Adrenal gland (tissue), 12 donors: ENCODE measurements around the gene MAML2. TPM values are rescaled to one million over a fixed set of nuclear protein-coding genes. Genes with fewer than 3 reads are reported as not detected.

Experiments
- DNase-seq, 7 donors: peaks; one replicate each; pipeline ENCODE4 v3.0.0-alpha.2; 2019 to 2020
- H3K27ac ChIP-seq, 5 donors: fragments of 200-600 bp; sonication (generic) in 4 of 5; 1 replicate in 3 of 5; 2 replicates in 2 of 5; pipeline versions ENCODE4 v1.5.1 to v1.8.0; 2016 to 2020; ENCODE audit warnings: mild to moderate bottlenecking in 1 of 5
- H3K27me3 ChIP-seq: fragments of 200-600 bp; 2 replicates; pipeline ENCODE4 v1.8.0; 2021
- H3K36me3 ChIP-seq, 2 donors: fragments of 200-600 bp; replicated peaks in 1 of 2; 1 replicate in 1 of 2; 2 replicates in 1 of 2; pipeline versions ENCODE4 v1.5.1 to v1.8.0; 2018 to 2022
- H3K4me1 ChIP-seq, 2 donors: fragments of 200-600 bp; replicated peaks in 1 of 2; 1 replicate in 1 of 2; 2 replicates in 1 of 2; pipeline versions ENCODE4 v1.5.1 to v1.8.0; 2018 to 2021
- H3K4me3 ChIP-seq, 4 donors: fragments of 200-600 bp; sonication (generic) in 3 of 4; one replicate each; pipeline ENCODE4 v1.5.1; 2016 to 2018
- H3K9me3 ChIP-seq, 3 donors: fragments of 200-600 bp; sonication (generic) in 1 of 3; replicated peaks in 1 of 3; 1 replicate in 2 of 3; 2 replicates in 1 of 3; pipeline versions ENCODE4 v1.5.1 to v1.8.0; 2016 to 2021
- CTCF ChIP-seq, 6 experiments: fragments of 450-650 bp in 4 of 6; fragments of 200-600 bp in 2 of 6; sonication (generic) in 1 of 6; IDR thresholded peaks; 1 replicate in 5 of 6; 2 replicates in 1 of 6; pipeline versions ENCODE4 v1.5.1 to v1.8.0; 2016 to 2021; ENCODE audit warnings: antibody characterized with exemption in 6 of 6, mild to moderate bottlenecking in 2 of 6, moderate library complexity in 1 of 6
- POLR2A ChIP-seq, 2 donors: fragments of 450-650 bp; IDR thresholded peaks; one replicate each; pipeline ENCODE4 v1.6.1; 2017; ENCODE audit warnings: antibody characterized with exemption in 2 of 2, mild to moderate bottlenecking in 2 of 2, moderate library complexity in 1 of 2
- WGBS, 4 donors: extraction: QIAGEN DNeasy Blood & Tissue Kit in 2 of 4; methylation state at CpG; one replicate each; pipeline versions ENCODE4 v1.1.5 to v1.1.7; 2013 to 2017; 5-methylcytosine and 5-hydroxymethylcytosine counted together
- intact Hi-C, 2 donors: fragments of 100-400 bp; cut with DNase I; formaldehyde crosslinking; loops; one replicate each; pipeline versions ENCODE4 v1.14.1 to v1.15.0; 2022 to 2023
- polyA plus RNA-seq, 3 donors: library from polyadenylated mRNA; stranded (reverse); fragments of 200-250 nt in 2 of 3; fragments of 350-450 nt in 1 of 3; fragmentation: Illumina TruSeq in 1 of 3; extraction: RNeasy Lipid Tissue Mini Kit (QIAGEN cat#74804) in 1 of 3; gene quantifications; one replicate each; pipeline ENCODE4 v1.2.3, GENCODE V29; 2013 to 2014
- total RNA-seq, 9 donors: library from RNA; depleted of rRNA in 4 of 9; stranded (reverse); fragments of >200 nt in 4 of 9; fragments of 120-200 nt in 1 of 9; fragmentation: NEBNext Ultra II Directional in 1 of 9; extraction: Animal tissue kit (Norgen Biotek cat#: 25700) in 1 of 9; gene quantifications; one replicate each; pipeline versions ENCODE4 v1.1.0 to v1.2.4, GENCODE V29; 2013 to 2023
- donor health status: healthy with polysubstance abuse.
- donor health status: Bipolar disorder and iron deficiency.
- donor health status: DM: yes; HTN: yes; CAD: no.
- donor health status: DM: no; HTN: no; CAD: no.
- donor health status: DM: no; HTN: no; CAD: no.
- donor health status: DM: yes; HTN: yes; CAD: no.

MAML2 gene
- total and polyA plus RNA-seq, 12 donors: 1.4 to 19.4 (median 7.6) TPM

GRCh38 chr11:96096360-96096759 lies 246.6 kb downstream of the MAML2 start:
- WGBS, 4 donors: 79 to 82% (median 81%) methylated on average over 4 of the region's 4 CpGs
- no peaks in the 10 kb centered on the region for H3K27me3 ChIP-seq
- DNase-seq: no peak
- intact Hi-C loops: no loop called here
- H3K9me3 ChIP-seq: no peaks in the 10 kb centered on the region
- TF ChIP-seq POLR2A (IDR thresholded peaks at IDR 0.05): no peak
- no peak for TF ChIP-seq CTCF (IDR thresholded peaks at IDR 0.05)
- no peak overlapping the region for H3K4me3 ChIP-seq
- H3K27ac ChIP-seq: no peak overlapping the region
- no peaks in the 10 kb centered on the region for H3K36me3 ChIP-seq
- peaks cover 0 to 28% of the 10 kb centered on the region in 2 donors for H3K4me1 ChIP-seq

- no peak overlapping the region for H3K4me3 ChIP-seq
- WGBS, 4 donors: 51% methylated on average over 2 of the region's 2 CpGs
- H3K9me3 ChIP-seq: no peaks in the 10 kb centered on the region
- peaks cover 0 to 28% of the 10 kb centered on the region in 2 donors for H3K4me1 ChIP-seq
- no peak for DNase-seq
- no peak overlapping the region for H3K27ac ChIP-seq
- intact Hi-C loops: no loop called here
- H3K27me3 ChIP-seq: no peaks in the 10 kb centered on the region
- H3K36me3 ChIP-seq: no peaks in the 10 kb centered on the region
- TF ChIP-seq CTCF (IDR thresholded peaks at IDR 0.05): no peak
- TF ChIP-seq POLR2A (IDR thresholded peaks at IDR 0.05): no peak
Measured at GRCh38 chr11:96095884-96096303, 247.1 kb downstream of the MAML2 start.

GRCh38 chr11:96094156-96094555 lies 248.8 kb downstream of the MAML2 start:
- no peaks in the 10 kb centered on the region for H3K27me3 ChIP-seq
- no peaks in the 10 kb centered on the region for H3K36me3 ChIP-seq
- H3K4me3 ChIP-seq: no peak overlapping the region
- H3K4me1 ChIP-seq: peaks cover 0 to 30% of the 10 kb centered on the region in 2 donors
- DNase-seq: no peak
- H3K27ac ChIP-seq: no peak overlapping the region
- H3K9me3 ChIP-seq: no peaks in the 10 kb centered on the region
- 70 to 81% (median 75%) methylated on average over 2 of the region's 2 CpGs for WGBS, 4 donors
- intact Hi-C loops: no loop called here
- TF ChIP-seq CTCF (IDR thresholded peaks at IDR 0.05) (no peak), POLR2A (IDR thresholded peaks at IDR 0.05) (no peak)

- peaks cover 0 to 17% of the 10 kb centered on the region in 2 donors for H3K4me1 ChIP-seq
- no peaks in the 10 kb centered on the region for H3K27me3 ChIP-seq
- H3K4me3 ChIP-seq: no peak overlapping the region
- H3K36me3 ChIP-seq: no peaks in the 10 kb centered on the region
- WGBS, 4 donors: 92 to 100% (median 97%) methylated on average over 2 to 8 of the region's 8 CpGs
- DNase-seq: no peak
- H3K27ac ChIP-seq: no peak overlapping the region
- TF ChIP-seq POLR2A (IDR thresholded peaks at IDR 0.05) (no peak), CTCF (IDR thresholded peaks at IDR 0.05) (no peak)
- intact Hi-C loops: no loop called here
- H3K9me3 ChIP-seq: no peaks in the 10 kb centered on the region
Measured at GRCh38 chr11:96092511-96092910, 250.5 kb downstream of the MAML2 start.
